Measurements from ENCODE around the gene PAPPA. TPM values are rescaled to one million over a fixed set of nuclear protein-coding genes. Genes with fewer than 3 reads are reported as not detected.

PAPPA gene
- total RNA-seq, 1 donor from 2014 or later: 0.15 TPM

GRCh38 chr9:116365056-116365471, 211.5 kb downstream of the PAPPA start:
- Mint-ChIP-seq H3K9me3 (no peaks in the 10 kb centered on the region), H3K4me3 (no peak overlapping the region), H3K36me3 (no peaks in the 10 kb centered on the region), H3K27ac (no peak overlapping the region), H3K4me1 (peaks cover 18% of the 10 kb centered on the region), H3K27me3 (ENCODE audit: insufficient read depth, low read depth) (no peaks in the 10 kb centered on the region)
- no peak for DNase-seq (ENCODE audit: low spot score)
- H3K4me1 ChIP-seq: peaks cover 5% of the 10 kb centered on the region
- H3K4me2 ChIP-seq: no peak overlapping the region
- TF ChIP-seq EZH2phosphoT487 (IDR thresholded peaks at IDR 0.05) (no peak), EZH2 (IDR thresholded peaks at IDR 0.05) (no peak)
- TF ChIP-seq, protein P1, sequence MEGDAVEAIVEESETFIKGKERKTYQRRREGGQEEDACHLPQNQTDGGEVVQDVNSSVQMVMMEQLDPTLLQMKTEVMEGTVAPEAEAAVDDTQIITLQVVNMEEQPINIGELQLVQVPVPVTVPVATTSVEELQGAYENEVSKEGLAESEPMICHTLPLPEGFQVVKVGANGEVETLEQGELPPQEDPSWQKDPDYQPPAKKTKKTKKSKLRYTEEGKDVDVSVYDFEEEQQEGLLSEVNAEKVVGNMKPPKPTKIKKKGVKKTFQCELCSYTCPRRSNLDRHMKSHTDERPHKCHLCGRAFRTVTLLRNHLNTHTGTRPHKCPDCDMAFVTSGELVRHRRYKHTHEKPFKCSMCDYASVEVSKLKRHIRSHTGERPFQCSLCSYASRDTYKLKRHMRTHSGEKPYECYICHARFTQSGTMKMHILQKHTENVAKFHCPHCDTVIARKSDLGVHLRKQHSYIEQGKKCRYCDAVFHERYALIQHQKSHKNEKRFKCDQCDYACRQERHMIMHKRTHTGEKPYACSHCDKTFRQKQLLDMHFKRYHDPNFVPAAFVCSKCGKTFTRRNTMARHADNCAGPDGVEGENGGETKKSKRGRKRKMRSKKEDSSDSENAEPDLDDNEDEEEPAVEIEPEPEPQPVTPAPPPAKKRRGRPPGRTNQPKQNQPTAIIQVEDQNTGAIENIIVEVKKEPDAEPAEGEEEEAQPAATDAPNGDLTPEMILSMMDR (IDR thresholded peaks at IDR 0.05): no peak
- no peak overlapping the region for H3K4me3 ChIP-seq
- no peaks in the 10 kb centered on the region for H3K27me3 ChIP-seq
- no peaks in the 10 kb centered on the region for H3K79me2 ChIP-seq (ENCODE audit: low read depth)
- H4K20me1 ChIP-seq (ENCODE audit: low read depth): no peaks in the 10 kb centered on the region
- no peak overlapping the region for H2AFZ ChIP-seq (replicated peaks)
- no peaks in the 10 kb centered on the region for H3F3A ChIP-seq (ENCODE audit: low read depth)
- H3K9ac ChIP-seq: no peak overlapping the region
- no peak overlapping the region for H3K27ac ChIP-seq
- no peaks in the 10 kb centered on the region for H3K9me3 ChIP-seq (ENCODE audit: low read depth)
- H3K36me3 ChIP-seq: no peaks in the 10 kb centered on the region

- Mint-ChIP-seq H3K27ac (no peak overlapping the region), H3K4me3 (no peak overlapping the region), H3K36me3 (peaks cover 3% of the 10 kb centered on the region), H3K4me1 (peaks cover 15% of the 10 kb centered on the region), H3K9me3 (no peaks in the 10 kb centered on the region), H3K27me3 (ENCODE audit: insufficient read depth, low read depth) (no peaks in the 10 kb centered on the region)
- Histone ChIP-seq H3K36me3 (no peaks in the 10 kb centered on the region), H3K4me2 (no peak overlapping the region), H3K79me2 (ENCODE audit: low read depth) (no peaks in the 10 kb centered on the region), H3K4me1 (peaks cover 5% of the 10 kb centered on the region), H3K9me3 (ENCODE audit: low read depth) (no peaks in the 10 kb centered on the region), H3K27me3 (no peaks in the 10 kb centered on the region), H3K4me3 (no peak overlapping the region), H2AFZ (replicated peaks) (no peak overlapping the region), H3K9ac (no peak overlapping the region), H3F3A (ENCODE audit: low read depth) (no peaks in the 10 kb centered on the region), H4K20me1 (ENCODE audit: low read depth) (no peaks in the 10 kb centered on the region), H3K27ac (no peak overlapping the region)
- DNase-seq (ENCODE audit: low spot score): no peak
- TF ChIP-seq, protein P1 (IDR thresholded peaks at IDR 0.05): no peak
- no peak for TF ChIP-seq EZH2phosphoT487 (IDR thresholded peaks at IDR 0.05)
- no peak for TF ChIP-seq EZH2 (IDR thresholded peaks at IDR 0.05)
Observed at GRCh38 chr9:116366241-116366640, 212.7 kb downstream of the PAPPA start.

DNA sequence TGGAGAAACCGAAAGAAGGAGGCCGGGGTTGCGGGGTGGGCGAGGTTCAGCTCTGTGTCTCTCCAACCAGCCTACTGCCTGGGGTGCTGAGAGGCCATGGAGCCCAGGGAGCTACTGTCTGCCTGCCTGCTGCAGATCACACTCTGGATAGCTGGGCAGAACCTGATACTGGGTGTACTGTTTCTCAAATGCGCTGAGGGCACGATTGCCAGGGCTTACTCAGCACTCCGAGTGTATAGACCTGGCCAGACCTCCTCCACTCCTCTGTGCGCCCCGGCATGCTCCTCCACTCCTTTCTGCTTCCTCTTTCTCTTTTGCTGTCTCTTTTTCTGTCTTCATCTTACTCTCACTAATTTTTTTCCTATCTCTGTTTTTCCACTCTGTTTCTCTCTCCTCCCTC, 215.1 kb downstream of the PAPPA start:
- Mint-ChIP-seq H3K4me3 (no peak overlapping the region), H3K27me3 (ENCODE audit: insufficient read depth, low read depth) (no peaks in the 10 kb centered on the region), H3K9me3 (no peaks in the 10 kb centered on the region), H3K4me1 (peaks cover 9% of the 10 kb centered on the region), H3K36me3 (peaks cover 8% of the 10 kb centered on the region), H3K27ac (no peak overlapping the region)
- H3F3A ChIP-seq (ENCODE audit: low read depth): no peaks in the 10 kb centered on the region
- H2AFZ ChIP-seq (replicated peaks): no peak overlapping the region
- peaks cover 5% of the 10 kb centered on the region for H3K4me1 ChIP-seq
- TF ChIP-seq EZH2phosphoT487 (IDR thresholded peaks at IDR 0.05) (no peak), EZH2 (IDR thresholded peaks at IDR 0.05) (no peak)
- TF ChIP-seq, protein P1 (IDR thresholded peaks at IDR 0.05): no peak
- no peak overlapping the region for H3K4me2 ChIP-seq
- no peak overlapping the region for H3K4me3 ChIP-seq
- H3K27ac ChIP-seq: no peak overlapping the region
- DNase-seq (ENCODE audit: low spot score): no peak
- no peaks in the 10 kb centered on the region for H3K36me3 ChIP-seq
- no peaks in the 10 kb centered on the region for H3K79me2 ChIP-seq (ENCODE audit: low read depth)
- H3K9ac ChIP-seq: no peak overlapping the region
- H4K20me1 ChIP-seq (ENCODE audit: low read depth): no peaks in the 10 kb centered on the region
- no peaks in the 10 kb centered on the region for H3K9me3 ChIP-seq (ENCODE audit: low read depth)
- no peaks in the 10 kb centered on the region for H3K27me3 ChIP-seq

Data from neural progenitor cell (in vitro differentiated cells).